HFF-Myc (cell line): Measurements from ENCODE around the gene SCN5A.

ENCODE experiments used
- DNase-seq: peaks from one replicate; pipeline ENCODE4 v3.0.0-alpha.2; 2011; ENCODE audit warnings: low read depth; ENCODE audit errors: extremely low read depth
- H3K4me3 ChIP-seq: replicated peaks from 2 replicates; pipeline ENCODE4 v1.5.1; 2011; ENCODE audit warnings: low read depth, mild to moderate bottlenecking, control low read depth, low read length
- TF ChIP-seq, protein P1 (sequence below): IDR thresholded peaks from 2 replicates; pipeline ENCODE4 v1.5.1; 2012; ENCODE audit warnings: mild to moderate bottlenecking, low read depth, low read length, control low read depth; ENCODE audit errors: missing control alignments

Gene SCN5A

DNA sequence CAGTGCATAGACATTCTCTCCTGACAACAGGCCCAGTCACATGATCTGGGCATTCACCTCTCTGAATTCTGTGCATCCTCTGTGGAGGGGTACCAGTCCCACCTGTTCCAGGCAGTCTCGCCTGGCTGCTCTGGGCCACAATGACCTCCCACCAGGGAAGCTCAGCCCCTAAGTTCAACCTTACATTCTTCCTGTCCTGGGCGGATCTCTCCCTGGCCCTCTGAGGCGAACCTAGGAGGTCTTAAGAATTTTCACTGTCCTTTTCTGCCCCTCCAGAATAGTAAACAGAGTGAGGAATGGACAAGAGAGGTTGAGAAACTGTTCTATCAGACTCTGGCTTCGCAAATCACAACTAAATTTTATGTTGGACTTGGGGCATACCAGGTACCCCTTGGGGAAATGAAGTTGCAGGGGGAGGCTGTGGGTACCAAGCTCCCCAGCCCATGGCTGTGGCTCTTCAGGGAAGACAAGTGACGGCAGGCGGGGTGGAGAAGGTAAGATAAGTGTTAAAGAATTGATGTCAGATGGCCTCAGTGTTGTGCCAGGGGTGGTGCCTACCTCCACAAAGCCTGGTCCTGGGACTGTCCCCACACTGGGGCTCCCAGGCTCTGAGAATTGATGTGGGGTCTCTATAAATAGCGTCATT is 5.3 kb downstream of the SCN5A start:
- TF ChIP-seq, protein P1, sequence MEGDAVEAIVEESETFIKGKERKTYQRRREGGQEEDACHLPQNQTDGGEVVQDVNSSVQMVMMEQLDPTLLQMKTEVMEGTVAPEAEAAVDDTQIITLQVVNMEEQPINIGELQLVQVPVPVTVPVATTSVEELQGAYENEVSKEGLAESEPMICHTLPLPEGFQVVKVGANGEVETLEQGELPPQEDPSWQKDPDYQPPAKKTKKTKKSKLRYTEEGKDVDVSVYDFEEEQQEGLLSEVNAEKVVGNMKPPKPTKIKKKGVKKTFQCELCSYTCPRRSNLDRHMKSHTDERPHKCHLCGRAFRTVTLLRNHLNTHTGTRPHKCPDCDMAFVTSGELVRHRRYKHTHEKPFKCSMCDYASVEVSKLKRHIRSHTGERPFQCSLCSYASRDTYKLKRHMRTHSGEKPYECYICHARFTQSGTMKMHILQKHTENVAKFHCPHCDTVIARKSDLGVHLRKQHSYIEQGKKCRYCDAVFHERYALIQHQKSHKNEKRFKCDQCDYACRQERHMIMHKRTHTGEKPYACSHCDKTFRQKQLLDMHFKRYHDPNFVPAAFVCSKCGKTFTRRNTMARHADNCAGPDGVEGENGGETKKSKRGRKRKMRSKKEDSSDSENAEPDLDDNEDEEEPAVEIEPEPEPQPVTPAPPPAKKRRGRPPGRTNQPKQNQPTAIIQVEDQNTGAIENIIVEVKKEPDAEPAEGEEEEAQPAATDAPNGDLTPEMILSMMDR, result no peak
- DNase-seq, result no peak
- H3K4me3 ChIP-seq, result no peak overlapping the region

DNA sequence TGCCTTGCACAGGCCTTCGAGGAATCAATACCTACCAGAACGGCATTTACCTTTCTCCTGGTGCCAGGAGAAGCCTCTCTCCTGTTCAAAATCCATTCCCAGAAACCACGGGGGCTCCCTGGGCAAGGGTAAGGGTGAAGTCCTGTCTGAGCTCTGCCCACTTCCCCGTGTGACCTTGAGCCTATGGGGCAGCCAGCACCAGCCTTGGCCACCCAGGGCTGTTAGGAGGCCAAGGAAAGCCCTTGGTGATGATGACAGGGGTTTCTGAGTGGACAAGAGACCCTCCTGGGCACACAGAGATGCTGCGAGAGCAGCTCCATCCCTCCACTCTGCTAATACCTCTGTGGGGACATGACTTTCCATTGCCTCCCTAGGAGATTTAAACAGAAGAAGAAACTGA is 5.9 kb downstream of the SCN5A start:
- no peak overlapping the region for H3K4me3 ChIP-seq
- DNase-seq, result no peak
- TF ChIP-seq, protein P1, result no peak

GRCh38 chr3:38643090-38643489 is 6.4 kb downstream of the SCN5A start:
- no peak overlapping the region for H3K4me3 ChIP-seq
- TF ChIP-seq, protein P1, result no peak
- no peak for DNase-seq

- no peak overlapping the region for H3K4me3 ChIP-seq
- TF ChIP-seq, protein P1, result no peak
- no peak for DNase-seq
Measured at GRCh38 chr3:38641461-38642110, 7.9 kb downstream of the SCN5A start.

- TF ChIP-seq, protein P1, result no peak
- no peak for DNase-seq
- H3K4me3 ChIP-seq, result no peak overlapping the region
Measured at GRCh38 chr3:38640661-38641452, 8.6 kb downstream of the SCN5A start.

DNA sequence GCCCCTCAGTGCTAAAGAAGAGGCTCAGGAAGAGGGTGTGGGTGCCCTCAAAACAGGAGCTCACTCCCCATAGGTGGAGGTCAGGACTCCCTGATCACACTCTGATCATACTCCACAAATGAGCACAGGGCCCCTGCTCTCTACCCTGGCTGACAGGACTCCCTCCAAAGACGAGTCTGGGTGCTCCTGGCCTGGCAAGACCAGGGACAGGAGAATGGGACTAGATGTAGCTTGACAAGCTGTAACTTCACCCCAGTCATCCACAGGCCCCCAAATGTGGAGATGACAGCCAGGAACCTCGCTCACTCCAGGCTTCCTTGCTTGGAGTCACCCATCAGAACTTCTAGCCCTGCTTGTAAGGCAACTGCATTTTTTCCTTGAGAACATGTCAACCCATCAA is 11.1 kb downstream of the SCN5A start:
- TF ChIP-seq, protein P1, result no peak
- no peak overlapping the region for H3K4me3 ChIP-seq
- no peak for DNase-seq
